HUES64 (cell line): ENCODE data around the gene FRY. TPM values are rescaled to one million over a fixed set of nuclear protein-coding genes. Genes with fewer than 3 reads are reported as not detected.
"Not testable (repeated sequence)": the region's sequence is repeated elsewhere in the genome, so short reads cannot be mapped to it uniquely, and the experiment has no call there.

Source experiments
- H3K27ac ChIP-seq: 2 replicates; pipeline ENCODE4 v1.7.0; 2013; ENCODE audit warnings: low read depth, low read length, inconsistent platforms
- H3K27me3 ChIP-seq: 2 replicates; pipeline ENCODE4 v1.6.1; 2013; ENCODE audit warnings: mild to moderate bottlenecking, low read length; ENCODE audit not compliant: insufficient read depth
- H3K36me3 ChIP-seq: 2 replicates; pipeline ENCODE4 v1.6.1; 2013; ENCODE audit warnings: mild to moderate bottlenecking, low read length; ENCODE audit not compliant: insufficient read depth
- H3K4me1 ChIP-seq: 2 replicates; pipeline ENCODE4 v1.6.1; 2013; ENCODE audit warnings: mild to moderate bottlenecking, low read length, moderate library complexity; ENCODE audit not compliant: insufficient read depth
- H3K4me3 ChIP-seq: 2 replicates; pipeline ENCODE4 v1.5.1; 2013; ENCODE audit warnings: mild to moderate bottlenecking, low read length, moderate library complexity
- H3K9ac ChIP-seq: 2 replicates; pipeline ENCODE4 v1.6.1; 2013; ENCODE audit warnings: mild to moderate bottlenecking, low read depth, low read length
- H3K9me3 ChIP-seq: 2 replicates; pipeline ENCODE4 v1.6.1; 2013; ENCODE audit warnings: low read depth, low read length; ENCODE audit not compliant: insufficient read depth
- WGBS: fragments of 150-250, 120-280 bp; methylation state at CpG from one replicate; pipeline ENCODE4 v1.1.7; 2013; ENCODE audit warnings: missing lambda C conversion rate; 5-methylcytosine and 5-hydroxymethylcytosine counted together
- polyA plus RNA-seq, 2 experiments: library from polyadenylated mRNA; stranded (reverse); fragments of 50-300 nt; gene quantifications; one replicate each; pipeline ENCODE4 v1.2.3, GENCODE V29; 2013

Gene FRY
- 2.7 TPM for polyA plus RNA-seq (2013, experiment 1 of 2)
- polyA plus RNA-seq (2013, experiment 2 of 2): 1.8 TPM

GRCh38 chr13:32031025-32031814, at the start of gene FRY:
FRY (plus strand) TSS chr13:32031774; CDS start chr13:32031796, 22 bp downstream.
- no peaks in the 10 kb centered on the region for H3K9me3 ChIP-seq
- peaks cover 37% of the 10 kb centered on the region for H3K4me1 ChIP-seq
- H3K27me3 ChIP-seq: no peaks in the 10 kb centered on the region
- H3K4me3 ChIP-seq: peak within 1 kb of the TSS; percentile 77
- peak within 1 kb of the TSS; percentile 62 for H3K9ac ChIP-seq
- no peaks in the 10 kb centered on the region for H3K36me3 ChIP-seq
- H3K27ac ChIP-seq: peak within 1 kb of the TSS; percentile 73; the same call in 1 of the 2 replicates
- 1% methylated on average over 59 of the region's 59 CpGs for WGBS

- Histone ChIP-seq H3K4me3 (no peak overlapping the region), H3K4me1 (0 out of 2 replicates have a peak, but pooled peaks cover 2% of the 10 kb centered on the region), H3K27ac (no peak overlapping the region), H3K9me3 (no peaks in the 10 kb centered on the region), H3K9ac (no peak overlapping the region), H3K36me3 (no peaks in the 10 kb centered on the region), H3K27me3 (no peaks in the 10 kb centered on the region)
- WGBS: 96% methylated on average over 2 of the region's 2 CpGs
These were observed 49.5 kb upstream of the FRY start for GRCh38 chr13:31982124-31982523.

GRCh38 chr13:31982540-31982939, 49.0 kb upstream of the FRY start:
- Histone ChIP-seq H3K9ac (no peak overlapping the region), H3K36me3 (no peaks in the 10 kb centered on the region), H3K4me3 (no peak overlapping the region), H3K27me3 (no peaks in the 10 kb centered on the region), H3K9me3 (no peaks in the 10 kb centered on the region), H3K4me1 (0 out of 2 replicates have a peak, but pooled peaks cover 4% of the 10 kb centered on the region), H3K27ac (no peak overlapping the region)
- WGBS: 97% methylated on average over 4 of the region's 5 CpGs

- H3K27me3 ChIP-seq, H3K9ac ChIP-seq, H3K4me1 ChIP-seq, H3K4me3 ChIP-seq, H3K9me3 ChIP-seq, H3K27ac ChIP-seq, H3K36me3 ChIP-seq: not testable (repeated sequence)
- WGBS: 96% methylated on average over 2 of the region's 2 CpGs
These were observed 47.9 kb upstream of the FRY start for GRCh38 chr13:31983696-31984095.

- H3K36me3 ChIP-seq, H3K27ac ChIP-seq, H3K4me1 ChIP-seq, H3K27me3 ChIP-seq, H3K4me3 ChIP-seq, H3K9ac ChIP-seq, H3K9me3 ChIP-seq: not testable (repeated sequence)
- 97% methylated on average over 4 of the region's 4 CpGs for WGBS
These were observed 47.2 kb upstream of the FRY start for GRCh38 chr13:31984388-31984787.

- H3K27me3 ChIP-seq: no peaks in the 10 kb centered on the region
- H3K4me1 ChIP-seq: 0 out of 2 replicates have a peak, but pooled peaks cover 4% of the 10 kb centered on the region
- H3K36me3 ChIP-seq: no peaks in the 10 kb centered on the region
- WGBS: 74% methylated on average over 5 of the region's 5 CpGs
- no peak overlapping the region for H3K27ac ChIP-seq
- 0 out of 2 replicates have a peak, but pooled peaks cover 5% of the 10 kb centered on the region for H3K9me3 ChIP-seq
- no peak overlapping the region for H3K9ac ChIP-seq
- H3K4me3 ChIP-seq: no peak overlapping the region
These were observed 44.7 kb upstream of the FRY start for GRCh38 chr13:31986676-31987470.

GRCh38 chr13:31987535-31988170, 43.9 kb upstream of the FRY start:
- Histone ChIP-seq H3K9me3 (0 out of 2 replicates have a peak, but pooled peaks cover 5% of the 10 kb centered on the region), H3K4me1 (0 out of 2 replicates have a peak, but pooled peaks cover 4% of the 10 kb centered on the region), H3K9ac (no peak overlapping the region), H3K27me3 (no peaks in the 10 kb centered on the region), H3K27ac (no peak overlapping the region), H3K4me3 (no peak overlapping the region), H3K36me3 (no peaks in the 10 kb centered on the region)
- 88% methylated on average over 2 of the region's 2 CpGs for WGBS

GRCh38 chr13:31994367-31994766, 37.2 kb upstream of the FRY start:
- H3K27me3 ChIP-seq: not testable (repeated sequence)
- 94% methylated on average over 6 of the region's 6 CpGs for WGBS

GRCh38 chr13:31996601-31997000, 35.0 kb upstream of the FRY start:
- Histone ChIP-seq H3K4me1 (no peaks in the 10 kb centered on the region), H3K27me3 (no peaks in the 10 kb centered on the region), H3K36me3 (no peaks in the 10 kb centered on the region), H3K4me3 (no peak overlapping the region), H3K27ac (no peak overlapping the region), H3K9ac (no peak overlapping the region), H3K9me3 (0 out of 2 replicates have a peak, but pooled peaks cover 5% of the 10 kb centered on the region)
- 74% methylated on average over 2 of the region's 2 CpGs for WGBS

More at GRCh38 chr13:31994367-31994766, 37.2 kb upstream of the FRY start:
- not testable (repeated sequence) for H3K4me1 ChIP-seq, H3K36me3 ChIP-seq, H3K27ac ChIP-seq, H3K9ac ChIP-seq, H3K4me3 ChIP-seq, H3K9me3 ChIP-seq

- WGBS: 71% methylated on average over 1 of the region's 1 CpG
- H3K9me3 ChIP-seq: 0 out of 2 replicates have a peak, but pooled peaks cover 5% of the 10 kb centered on the region
- H3K27me3 ChIP-seq: no peaks in the 10 kb centered on the region
- H3K4me1 ChIP-seq: no peaks in the 10 kb centered on the region
- H3K9ac ChIP-seq: no peak overlapping the region
- H3K27ac ChIP-seq: no peak overlapping the region
- H3K36me3 ChIP-seq: no peaks in the 10 kb centered on the region
- H3K4me3 ChIP-seq: no peak overlapping the region
These were observed 33.9 kb upstream of the FRY start for GRCh38 chr13:31997641-31998040.

GRCh38 chr13:31998131-31998530, 33.4 kb upstream of the FRY start:
- WGBS: 94% methylated on average over 6 of the region's 6 CpGs
- Histone ChIP-seq H3K36me3 (no peaks in the 10 kb centered on the region), H3K9ac (no peak overlapping the region), H3K9me3 (0 out of 2 replicates have a peak, but pooled peaks cover 5% of the 10 kb centered on the region), H3K27me3 (no peaks in the 10 kb centered on the region), H3K4me3 (no peak overlapping the region), H3K4me1 (no peaks in the 10 kb centered on the region), H3K27ac (no peak overlapping the region)
